EH (cell line): ENCODE data around the gene CDK9.
"Not testable (repeated sequence)": the region's sequence is repeated elsewhere in the genome, so short reads cannot be mapped to it uniquely, and the experiment has no call there.

Experiments
- DNase-seq: peaks from one replicate; pipeline ENCODE4 v3.0.0-alpha.2; 2015; ENCODE audit warnings: low read depth

CDK9 gene

DNA sequence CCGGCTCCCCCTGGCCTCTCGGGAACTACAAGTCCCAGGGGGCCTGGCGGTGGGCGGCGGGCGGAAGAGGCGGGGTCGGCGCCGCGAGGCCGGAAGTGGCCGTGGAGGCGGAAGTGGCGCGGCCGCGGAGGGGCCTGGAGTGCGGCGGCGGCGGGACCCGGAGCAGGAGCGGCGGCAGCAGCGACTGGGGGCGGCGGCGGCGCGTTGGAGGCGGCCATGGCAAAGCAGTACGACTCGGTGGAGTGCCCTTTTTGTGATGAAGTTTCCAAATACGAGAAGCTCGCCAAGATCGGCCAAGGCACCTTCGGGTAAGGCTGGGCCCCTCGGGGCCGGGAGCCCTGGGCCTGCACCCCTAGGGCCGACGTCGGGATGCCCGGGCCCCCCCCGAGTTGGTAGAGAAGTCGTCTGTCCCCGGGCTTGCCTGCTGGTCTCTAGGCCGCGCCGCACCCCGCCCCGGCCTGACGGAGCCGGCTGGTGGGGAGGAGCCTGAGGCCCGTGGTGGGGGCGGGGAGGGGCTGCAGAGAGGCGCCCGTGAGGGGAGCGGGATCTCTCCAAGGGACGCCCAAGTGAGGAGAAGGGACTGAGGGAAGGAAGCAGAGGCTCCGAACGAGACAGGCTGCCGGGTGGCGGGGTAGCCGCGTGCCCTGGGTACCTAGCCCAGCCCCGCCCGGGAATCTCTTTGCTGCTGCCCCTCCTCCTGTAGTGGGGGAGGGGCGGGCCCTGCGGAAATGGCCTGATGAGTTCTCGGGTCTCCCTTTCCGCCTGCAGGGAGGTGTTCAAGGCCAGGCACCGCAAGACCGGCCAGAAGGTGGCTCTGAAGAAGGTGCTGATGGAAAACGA lies at the start of gene CDK9:
TSS of gene CDK9 (plus strand) at position 102 of the 840 bp plus-strand sequence. CDS start at position 217, 115 bp downstream.
- DNase-seq: peak; percentile 88

DNA sequence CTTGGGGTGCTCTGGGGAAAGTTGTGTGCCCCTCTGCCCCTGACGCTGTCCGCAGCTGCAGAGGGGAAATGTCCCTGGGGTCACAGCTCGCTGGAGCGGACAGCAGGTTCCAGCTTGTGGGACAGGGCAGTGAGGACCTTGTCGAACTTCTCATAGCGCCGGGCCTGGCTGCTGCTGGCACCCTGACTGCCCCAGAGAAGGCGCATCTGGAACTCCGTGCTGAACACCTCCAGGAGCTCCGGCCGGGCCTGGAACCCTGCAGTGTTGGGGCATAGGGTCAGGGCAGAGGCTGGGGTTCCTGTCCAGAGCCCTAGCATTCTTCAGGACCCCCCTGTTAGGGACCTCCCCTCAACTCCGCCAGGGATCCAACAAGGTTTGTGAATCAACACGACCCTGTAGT lies 47.2 kb upstream of the CDK9 start:
- DNase-seq: no peak

DNA sequence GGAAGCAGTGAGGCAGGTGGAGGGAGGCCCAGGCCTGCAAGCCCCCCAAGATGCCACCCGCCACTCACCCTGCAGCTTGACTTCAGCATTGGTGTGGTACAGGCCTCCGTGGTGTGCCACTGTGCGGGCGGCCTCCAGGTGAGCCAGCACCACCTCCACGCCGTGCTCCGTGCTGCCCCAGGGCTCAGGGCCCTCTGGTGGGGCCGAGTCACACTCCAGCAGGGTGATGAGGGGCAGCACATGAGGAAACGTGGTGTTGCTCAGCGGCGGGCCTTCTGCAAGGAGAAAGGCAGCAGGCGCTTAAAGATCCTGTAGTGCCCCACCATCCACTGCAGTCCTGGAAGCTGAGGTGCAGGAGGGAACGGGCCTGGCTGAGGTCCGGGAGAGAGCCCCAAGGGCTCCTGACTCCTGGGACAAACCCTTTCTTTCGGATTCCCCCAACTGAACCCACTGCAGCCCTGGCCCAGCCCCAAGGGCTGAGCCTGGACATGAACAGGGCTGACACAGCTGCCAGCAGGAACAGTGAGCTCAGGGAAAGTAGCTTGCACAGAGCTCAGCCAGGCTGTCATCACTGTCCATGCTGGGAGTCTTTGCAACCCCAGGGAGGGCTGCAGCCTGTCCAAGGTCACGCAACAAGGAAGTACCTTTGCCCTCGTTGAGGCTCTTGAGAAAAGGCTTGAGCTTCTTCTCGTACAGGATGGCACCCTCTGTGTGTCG lies 46.1 kb upstream of the CDK9 start:
- DNase-seq: no peak

DNA sequence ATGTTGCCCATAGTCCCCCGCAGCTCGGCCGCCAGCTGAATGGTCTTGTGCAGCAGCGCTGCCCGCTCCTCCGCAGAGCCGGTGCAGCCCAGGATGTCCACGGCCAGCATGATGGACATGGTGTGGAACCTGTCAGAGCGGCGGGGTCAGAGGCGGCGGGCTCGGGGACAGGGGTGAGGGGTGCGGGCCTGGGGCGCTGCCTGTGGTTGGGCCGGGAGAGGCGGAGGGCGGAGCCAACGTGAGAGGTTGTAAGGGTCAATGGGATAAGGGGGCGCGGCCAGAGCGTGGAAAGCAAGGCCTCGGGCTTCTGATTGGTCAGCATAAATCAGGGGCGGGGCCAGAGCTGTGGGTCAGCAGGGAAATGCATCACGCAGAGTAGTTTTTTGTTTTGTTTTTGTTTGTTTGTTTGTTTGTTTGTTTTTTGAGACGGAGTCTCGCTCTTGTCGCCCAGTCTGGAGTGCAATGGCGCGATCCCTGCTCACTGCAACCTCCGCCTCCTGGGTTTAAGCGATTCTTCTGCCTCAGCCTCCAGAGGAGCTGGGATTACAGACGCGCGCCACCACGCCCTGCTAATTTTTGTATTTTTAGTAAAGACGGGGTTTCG lies 43.9 kb upstream of the CDK9 start:
- peak; percentile 68 for DNase-seq

DNA sequence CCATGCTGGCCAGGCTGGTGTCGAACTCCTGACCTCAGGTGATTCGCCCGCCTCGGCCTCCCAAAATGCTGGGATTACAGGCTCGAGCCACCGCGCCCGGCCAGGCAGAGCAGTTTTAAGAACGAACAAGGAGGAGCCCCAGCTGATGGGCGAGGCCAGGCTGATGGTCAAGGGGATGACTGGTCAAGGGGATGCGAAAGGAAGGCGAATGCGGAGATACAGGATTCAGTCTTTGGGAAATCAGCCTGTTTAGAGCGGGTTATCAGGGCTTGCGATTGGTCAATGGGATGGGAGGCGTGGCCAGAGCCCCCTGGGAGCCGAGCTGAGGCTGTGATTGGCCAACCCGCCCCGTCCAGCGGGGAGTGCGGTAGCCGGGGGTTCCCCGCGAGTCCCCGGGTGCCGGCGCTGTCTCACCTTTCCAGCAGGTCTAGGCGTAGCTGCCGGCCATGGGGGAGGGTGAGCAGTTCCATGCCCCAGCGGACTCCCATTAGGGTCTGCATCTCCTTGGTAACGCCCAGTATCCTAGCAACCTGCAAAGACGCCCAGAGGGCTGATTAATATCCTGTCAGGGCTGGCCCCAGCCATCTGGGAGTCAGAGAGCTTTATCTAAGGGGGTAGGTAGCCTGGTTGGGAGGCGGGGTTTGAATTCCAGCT lies 43.3 kb upstream of the CDK9 start:
- DNase-seq: peak; percentile 89

DNA sequence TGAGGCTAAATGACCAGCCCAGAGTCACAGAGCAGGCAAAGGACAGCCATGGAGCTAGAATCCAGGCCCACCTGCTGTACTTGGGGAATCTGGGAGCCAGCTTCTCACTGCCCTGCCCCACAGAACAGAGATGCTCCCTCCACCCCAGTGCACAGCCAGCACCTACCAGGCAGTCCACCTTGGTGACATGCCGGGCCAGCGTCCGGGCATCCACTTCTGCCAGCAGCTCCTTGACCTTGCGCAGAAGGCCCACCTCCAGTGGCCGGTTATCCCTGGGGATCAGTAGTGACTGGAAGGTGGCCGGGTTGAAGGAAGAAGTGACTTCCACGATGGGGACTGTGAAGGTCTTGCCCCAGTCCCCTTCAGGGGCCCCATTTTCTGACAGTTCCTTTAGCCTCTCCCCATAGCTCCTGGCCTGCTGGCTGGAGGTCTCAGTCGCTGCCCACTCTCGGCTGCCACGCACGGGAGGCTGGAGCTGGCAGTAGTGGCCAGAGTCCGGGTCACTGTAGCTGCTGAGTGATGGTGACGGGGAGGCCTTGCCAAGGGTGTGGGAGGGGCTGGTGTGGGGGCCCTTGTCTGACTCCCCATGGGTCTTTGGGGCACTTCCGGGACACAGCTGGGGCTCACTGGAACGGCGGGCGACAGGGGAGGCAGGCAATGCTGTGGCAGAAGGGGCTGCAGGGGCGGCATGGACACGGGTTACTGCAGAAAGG lies 41.3 kb upstream of the CDK9 start:
- DNase-seq: no peak

DNA sequence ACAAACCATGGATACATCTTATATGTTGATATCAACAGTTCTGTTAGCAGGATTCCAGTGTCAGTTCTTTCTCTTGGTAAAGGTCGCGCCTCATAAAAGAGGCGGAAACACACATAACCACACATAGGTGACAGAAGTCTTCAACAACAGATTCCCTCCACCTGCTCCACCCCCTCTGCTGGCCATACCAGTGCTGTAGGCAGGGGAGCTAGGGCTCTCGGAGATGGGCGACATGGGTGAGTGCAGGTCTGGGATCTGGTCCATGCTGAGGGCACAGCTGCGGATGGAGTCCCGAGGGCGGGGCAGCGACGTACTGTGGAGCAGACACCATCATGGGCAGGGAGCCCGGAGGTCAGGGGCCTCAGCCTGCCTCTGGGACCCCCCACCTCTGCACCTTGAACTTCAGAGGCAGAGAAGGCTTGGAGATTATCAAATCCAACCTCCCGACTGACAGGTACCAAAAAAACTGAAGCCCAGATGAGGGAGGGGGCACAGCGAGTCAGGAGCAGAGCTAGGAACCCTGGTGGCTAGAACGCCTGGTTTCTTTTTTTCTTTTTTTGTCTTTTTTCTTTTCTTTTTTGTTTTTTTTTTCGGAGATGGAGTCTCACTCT lies 38.8 kb upstream of the CDK9 start:
- DNase-seq: no peak

DNA sequence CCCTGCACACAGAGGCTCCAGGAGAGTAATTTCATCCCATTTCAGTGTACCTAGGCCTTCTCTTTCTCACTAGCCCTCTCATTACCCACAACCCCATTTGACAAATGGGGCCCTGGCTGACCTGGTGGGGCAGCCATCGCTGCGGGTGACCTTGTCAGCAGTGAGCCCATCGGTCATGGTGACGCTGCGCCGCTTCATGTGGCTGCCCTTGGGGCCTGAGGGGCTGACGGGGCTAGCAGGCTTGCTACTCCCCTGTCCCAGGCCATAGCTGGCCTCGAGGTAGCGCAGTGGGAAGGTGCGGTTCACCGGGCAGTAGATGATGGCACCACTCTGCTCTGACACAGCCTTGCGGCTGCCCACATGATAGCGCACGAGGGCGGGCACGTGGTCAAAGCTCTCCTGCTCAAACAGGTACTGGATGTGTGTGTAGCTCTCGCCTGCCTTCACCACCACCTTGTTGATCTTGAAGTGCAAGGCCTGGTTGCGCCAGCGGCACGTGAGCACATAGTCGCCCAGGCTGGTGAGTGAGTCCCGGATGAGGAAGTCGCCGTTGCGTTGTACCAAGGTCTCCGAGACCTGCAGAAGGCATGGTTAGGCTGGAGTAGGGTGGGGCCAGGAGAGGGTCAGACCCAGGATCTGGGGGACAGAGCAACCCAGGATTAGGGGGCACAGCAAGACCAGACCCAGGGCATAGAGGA lies 36.6 kb upstream of the CDK9 start:
- no peak for DNase-seq

DNA sequence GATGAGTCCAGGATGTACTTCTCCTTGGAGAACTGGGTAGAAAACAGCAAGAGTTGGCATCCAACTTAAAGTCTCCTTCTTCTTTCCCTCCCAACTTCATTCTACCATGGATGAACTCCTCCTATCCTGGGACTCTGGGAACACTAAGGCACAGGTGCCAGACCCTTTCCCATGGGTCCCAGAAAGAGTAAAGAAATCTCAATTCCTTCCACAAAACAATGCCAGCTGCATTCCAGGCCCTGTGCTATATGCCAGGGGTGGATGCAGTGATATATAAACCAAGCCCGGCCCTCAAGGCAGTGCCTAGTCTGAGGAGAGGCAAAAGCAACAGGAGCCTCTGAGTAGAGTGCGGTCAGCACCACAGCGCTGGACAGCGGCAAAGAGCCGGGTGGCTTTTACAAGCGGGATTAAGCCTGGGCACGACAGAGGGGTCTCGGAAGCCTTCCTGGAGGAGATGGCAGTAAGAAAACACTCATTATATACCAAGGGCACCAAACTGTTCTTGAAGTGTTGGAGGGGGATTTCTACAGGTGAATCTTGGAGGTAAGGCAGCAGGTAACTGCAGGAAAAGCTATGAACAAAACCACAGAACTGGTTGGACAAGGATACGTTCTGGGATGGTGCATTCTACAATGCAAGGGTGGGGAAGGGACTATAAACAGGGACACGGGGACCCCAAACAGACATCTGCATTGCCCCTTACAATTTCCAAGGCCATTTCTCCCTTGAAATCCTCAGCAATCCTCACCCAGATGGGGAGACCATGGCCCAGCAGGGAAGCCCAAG lies 34.4 kb upstream of the CDK9 start:
- peak; percentile 46 for DNase-seq

DNA sequence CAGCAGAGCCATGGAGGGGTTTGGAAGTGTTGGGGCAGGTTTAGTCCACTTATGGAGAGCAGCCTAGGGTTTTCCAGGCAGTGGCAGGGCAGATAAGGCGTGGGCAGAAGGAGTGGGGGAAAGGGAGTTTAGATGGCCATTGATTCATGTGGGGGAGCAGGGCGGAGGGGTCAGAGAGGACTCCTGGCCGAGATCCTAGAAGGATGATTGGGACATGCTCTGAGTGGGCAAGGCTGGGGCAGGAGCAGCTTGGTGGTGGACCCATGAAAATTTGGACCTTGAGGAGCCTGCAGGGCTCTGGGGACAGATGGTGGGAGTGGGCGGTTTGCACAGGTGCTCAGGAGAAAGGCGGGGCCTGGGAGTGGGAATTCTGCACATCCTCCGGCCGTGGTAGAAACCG lies 32.7 kb upstream of the CDK9 start:
- DNase-seq: no peak

DNA sequence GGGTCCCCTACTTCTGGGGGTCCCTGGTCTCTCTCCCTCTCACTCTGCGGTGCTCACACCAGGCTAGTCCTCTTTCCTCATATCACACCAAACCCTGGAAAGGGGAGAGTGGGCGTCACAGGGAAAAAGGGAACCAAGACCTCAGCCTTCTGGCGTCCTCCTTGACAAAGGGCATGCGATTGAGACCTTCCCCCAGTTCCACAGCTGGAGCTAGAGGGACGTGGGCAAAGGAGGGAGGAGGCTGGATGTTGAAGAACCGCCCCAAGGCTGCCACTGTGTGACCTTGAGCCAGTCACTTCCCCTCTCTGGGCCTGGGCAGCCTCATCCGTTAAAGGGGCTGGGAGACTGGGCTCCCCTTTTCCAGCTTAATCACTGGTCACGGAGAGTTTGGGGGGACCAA lies 32.2 kb upstream of the CDK9 start:
- DNase-seq: no peak

DNA sequence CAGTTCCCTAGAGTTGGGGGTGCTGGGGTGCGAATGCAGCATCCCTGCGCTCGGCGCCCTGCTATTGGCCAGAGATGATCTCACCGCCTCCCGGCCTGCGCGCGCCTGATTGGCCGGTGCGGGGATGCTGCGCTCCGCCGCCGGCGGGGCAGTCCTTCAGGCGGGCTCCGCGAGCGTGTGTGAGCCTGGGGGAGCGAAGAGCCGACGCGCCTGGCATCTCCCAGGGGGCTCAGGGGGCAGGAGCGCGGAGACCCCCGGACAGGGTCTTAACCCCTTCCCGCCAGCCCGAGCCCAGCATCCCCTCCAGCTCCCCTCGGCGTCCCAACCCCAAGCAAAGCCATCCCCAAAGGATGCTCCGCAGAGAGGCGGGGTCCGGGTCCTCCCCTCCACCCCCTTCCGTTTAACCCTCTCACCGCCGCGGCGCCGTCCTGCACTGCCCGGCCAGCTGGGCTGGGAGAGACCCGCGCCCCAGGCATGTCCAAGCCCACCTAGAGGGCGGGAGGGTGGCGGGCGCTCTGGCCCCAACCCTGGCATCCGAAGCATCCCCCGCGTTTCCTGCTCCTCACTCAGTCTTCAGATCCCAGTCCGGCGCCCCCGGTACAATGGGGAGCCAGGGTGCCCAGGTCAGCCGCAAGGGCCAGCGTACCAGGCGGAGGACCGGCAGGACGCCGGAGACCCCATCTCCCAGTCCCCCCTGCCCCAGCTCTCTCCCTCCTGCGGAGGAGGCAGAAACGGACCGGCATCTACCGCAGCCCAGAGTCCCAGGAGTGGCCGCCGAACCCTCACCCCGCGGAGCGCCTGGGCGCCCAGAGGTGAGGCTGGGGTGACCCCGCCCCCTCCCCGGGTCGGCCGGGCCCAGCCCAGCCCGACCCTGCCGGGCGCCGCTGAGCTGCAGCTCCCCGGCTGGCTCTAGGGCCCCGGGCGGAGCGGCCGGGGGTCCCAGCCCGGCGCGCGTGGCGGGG lies 31.5 kb upstream of the CDK9 start:
- DNase-seq: peak; percentile 37

DNA sequence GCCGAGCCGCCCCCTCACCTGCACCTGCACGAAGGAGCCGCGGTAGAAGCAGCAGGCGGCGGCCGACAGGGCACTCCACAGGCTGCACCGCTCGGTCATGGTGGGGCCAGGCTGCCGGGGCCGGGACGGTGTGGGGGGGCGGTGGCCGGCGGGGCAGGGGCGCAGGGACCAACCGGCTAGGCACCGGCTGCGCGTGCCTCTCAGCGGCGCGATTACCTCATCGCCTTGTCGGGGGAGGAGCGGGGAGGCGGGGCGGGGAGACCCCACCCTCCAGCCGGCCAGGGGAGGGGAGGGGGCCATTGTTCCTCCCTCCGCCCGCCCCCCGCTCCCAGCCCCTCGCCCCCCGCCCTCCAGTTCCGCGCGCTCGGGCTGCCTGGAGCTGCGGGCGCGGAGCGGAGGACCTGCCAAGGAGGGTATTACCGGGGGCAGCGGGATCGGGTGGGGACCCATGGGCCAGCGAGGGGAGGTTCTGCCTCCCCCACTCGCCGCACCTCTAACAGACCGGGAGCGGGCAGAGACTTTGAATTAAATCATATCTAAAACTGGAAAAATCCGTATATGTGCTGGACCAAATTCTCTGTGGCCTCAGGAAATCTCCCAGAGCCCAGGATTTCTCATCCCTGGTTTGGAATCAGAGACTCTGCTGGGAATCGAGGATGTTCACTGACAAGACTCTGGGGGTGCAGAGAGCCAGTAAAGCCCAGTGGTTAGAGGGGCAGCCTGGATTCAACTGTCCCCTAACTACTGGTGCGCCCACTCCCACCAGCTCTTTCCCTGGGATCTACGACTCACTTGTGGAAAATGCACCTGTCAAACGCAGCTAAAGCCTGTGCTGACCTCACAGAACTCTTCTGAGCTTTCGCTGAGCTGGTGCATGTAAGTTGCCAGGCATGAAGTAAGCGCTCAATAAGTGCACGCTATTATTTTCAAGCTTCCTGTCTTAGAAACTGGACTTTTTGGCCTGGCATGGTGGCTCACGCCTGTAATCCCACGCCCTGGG lies 30.5 kb upstream of the CDK9 start:
- no peak for DNase-seq

DNA sequence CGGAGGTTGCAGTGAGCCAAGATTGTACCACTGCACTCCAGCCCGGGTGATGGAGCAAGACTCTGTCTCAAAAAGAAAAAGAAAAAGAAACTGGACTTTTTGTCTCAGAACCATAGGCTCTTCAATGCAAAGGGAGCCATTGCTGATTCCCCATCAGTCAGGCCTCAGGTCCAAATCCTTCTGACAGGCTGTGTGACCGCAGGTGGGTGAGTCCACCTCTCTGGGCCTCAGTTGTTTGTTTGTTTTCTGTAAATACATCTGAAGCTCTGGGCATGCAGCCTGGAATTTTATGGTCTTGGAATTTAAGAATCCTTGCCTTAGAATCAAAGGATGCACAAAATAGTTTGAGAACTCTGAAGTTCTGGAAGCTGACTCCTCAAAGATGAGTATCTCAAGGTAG lies 29.6 kb upstream of the CDK9 start:
- no peak for DNase-seq

DNA sequence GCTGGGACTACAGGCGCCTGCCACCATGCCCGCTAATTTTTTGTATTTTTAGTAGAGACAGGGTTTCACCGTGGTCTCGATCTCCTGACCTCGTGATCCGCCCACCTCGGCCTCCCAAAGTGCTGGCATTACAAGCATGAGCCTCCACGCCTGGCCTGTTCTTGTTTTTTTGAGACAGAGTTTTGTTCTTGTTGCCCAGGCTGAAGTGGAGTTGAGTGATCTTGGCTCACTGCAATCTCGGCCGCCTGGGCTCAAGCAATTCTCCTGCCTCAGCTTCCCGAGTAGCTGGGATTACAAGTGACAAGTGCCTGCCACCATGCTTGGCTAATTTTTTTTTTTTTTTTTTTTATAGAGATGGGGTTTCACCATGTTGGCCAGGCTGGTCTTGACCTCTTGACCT lies 29.1 kb upstream of the CDK9 start:
- not testable (repeated sequence) for DNase-seq

DNA sequence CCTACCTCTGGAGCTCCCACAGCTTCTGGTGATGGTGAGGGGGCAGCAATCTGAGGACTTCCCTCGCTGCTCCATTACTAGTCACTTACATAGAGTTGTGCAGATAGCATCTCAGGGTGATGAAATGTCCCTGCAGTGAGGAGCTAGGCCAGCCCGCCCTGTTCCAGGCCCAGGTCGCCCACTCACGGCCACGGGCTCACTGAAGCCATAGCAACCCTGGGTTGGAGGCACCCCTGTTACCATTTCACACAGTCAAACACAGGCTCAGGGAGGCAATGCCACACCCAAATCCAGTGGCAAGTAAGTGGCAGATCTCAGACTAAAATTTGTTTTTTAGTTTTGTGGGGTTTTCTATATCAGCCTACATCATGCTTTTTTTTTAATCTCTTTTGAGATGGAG lies 27.0 kb upstream of the CDK9 start:
- DNase-seq: no peak

DNA sequence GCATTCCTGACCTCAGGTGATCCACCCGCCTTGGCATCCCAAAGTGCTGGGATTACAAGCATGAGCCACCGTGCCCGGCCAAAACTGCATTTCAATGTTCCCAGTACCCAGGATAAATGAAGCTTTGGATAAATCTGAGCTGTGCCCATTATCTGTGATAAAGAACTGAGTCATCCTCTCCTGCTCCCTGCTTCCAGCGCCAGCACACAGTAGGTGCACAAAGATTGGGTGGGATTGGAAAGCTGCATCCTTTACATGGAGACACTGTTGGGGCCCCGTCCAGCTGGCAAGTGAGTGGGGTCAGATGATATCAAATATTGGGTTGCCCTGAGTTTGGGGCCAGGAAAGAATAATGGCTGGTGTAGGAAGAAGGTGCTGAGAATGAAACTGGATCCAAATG lies 24.8 kb upstream of the CDK9 start:
- DNase-seq: no peak
